Measurements from ENCODE around the gene RCL1.

DNA sequence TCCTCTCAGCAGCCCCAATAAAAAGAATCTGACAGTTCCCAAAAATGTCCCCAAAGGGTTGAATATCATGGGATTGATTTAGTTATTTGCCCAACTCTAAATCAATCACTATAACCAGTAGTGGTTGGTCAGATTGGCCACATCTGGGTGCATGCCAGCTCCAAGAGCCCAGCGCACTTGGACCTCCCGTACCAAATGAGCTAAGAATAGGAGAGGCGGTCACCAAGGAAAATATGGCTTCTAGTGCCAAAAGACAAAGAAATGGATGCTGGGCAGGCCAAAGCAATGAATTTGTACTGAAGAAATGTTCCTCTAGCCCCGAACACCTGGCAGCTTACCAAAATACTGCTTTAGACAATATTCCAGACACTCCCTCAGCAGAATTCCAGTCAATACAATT lies 80.3 kb downstream of the RCL1 start:
- TF ChIP-seq, protein P1, sequence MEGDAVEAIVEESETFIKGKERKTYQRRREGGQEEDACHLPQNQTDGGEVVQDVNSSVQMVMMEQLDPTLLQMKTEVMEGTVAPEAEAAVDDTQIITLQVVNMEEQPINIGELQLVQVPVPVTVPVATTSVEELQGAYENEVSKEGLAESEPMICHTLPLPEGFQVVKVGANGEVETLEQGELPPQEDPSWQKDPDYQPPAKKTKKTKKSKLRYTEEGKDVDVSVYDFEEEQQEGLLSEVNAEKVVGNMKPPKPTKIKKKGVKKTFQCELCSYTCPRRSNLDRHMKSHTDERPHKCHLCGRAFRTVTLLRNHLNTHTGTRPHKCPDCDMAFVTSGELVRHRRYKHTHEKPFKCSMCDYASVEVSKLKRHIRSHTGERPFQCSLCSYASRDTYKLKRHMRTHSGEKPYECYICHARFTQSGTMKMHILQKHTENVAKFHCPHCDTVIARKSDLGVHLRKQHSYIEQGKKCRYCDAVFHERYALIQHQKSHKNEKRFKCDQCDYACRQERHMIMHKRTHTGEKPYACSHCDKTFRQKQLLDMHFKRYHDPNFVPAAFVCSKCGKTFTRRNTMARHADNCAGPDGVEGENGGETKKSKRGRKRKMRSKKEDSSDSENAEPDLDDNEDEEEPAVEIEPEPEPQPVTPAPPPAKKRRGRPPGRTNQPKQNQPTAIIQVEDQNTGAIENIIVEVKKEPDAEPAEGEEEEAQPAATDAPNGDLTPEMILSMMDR (IDR thresholded peaks at IDR 0.05) = no peak
- TF ChIP-seq POLR2A (IDR thresholded peaks at IDR 0.05) = no peak

Data from thyroid gland (tissue), 4 donors.